ENCODE results near the gene USP46.

USP46 gene

GRCh38 chr4:52576326-52576725 lies 82.8 kb downstream of the USP46 start:
- Histone ChIP-seq H3K9me3 (ENCODE audit: control insufficient read depth, low read length) (peaks cover 3% of the 10 kb centered on the region), H3K27ac (ENCODE audit: low read depth, low read length, severe bottlenecking) (no peak overlapping the region), H3K4me3 (ENCODE audit: extremely low read depth, insufficient read depth, low read length, poor library complexity, severe bottlenecking) (no peak overlapping the region), H3K36me3 (ENCODE audit: control insufficient read depth, insufficient read depth, low read length) (no peaks in the 10 kb centered on the region), H3K4me1 (ENCODE audit: control insufficient read depth, insufficient read depth, low read length, poor library complexity, severe bottlenecking) (no peaks in the 10 kb centered on the region)
- WGBS, 2 experiments (ENCODE audit: insufficient coverage in 2 of 2): 97% methylated on average over 4 of the region's 7 CpGs; no CpG with 5 or more reads in 1 of the 2 experiments

- WGBS, 2 experiments (ENCODE audit: insufficient coverage in 2 of 2): no CpG with 5 or more reads among the region's 1 CpG
- peaks cover 3% of the 10 kb centered on the region for H3K9me3 ChIP-seq (ENCODE audit: control insufficient read depth, low read length)
- H3K4me1 ChIP-seq (ENCODE audit: control insufficient read depth, insufficient read depth, low read length, poor library complexity, severe bottlenecking): no peaks in the 10 kb centered on the region
- no peak overlapping the region for H3K4me3 ChIP-seq (ENCODE audit: extremely low read depth, insufficient read depth, low read length, poor library complexity, severe bottlenecking)
- H3K36me3 ChIP-seq (ENCODE audit: control insufficient read depth, insufficient read depth, low read length): no peaks in the 10 kb centered on the region
- H3K27ac ChIP-seq (ENCODE audit: low read depth, low read length, severe bottlenecking): no peak overlapping the region
These were observed 83.7 kb downstream of the USP46 start for GRCh38 chr4:52575406-52575805.

DNA sequence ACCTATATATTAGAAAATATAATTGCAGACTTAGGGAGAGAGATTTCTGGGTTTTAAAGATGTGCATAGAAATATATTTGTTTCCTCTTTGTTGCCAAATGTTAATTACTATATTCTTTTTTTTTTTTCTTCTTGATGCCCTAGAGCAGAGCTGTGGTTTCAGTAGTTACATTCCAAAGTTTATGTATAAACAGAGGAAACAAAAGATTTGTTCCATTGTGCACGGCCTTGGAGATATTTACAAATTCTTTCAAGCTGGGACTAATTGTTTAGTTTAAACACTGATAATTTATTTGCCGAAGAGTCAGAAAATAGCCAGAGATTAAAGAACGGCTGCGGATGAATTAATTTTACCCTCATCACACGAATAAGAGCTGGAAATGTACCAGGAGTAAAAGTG lies 85.1 kb downstream of the USP46 start:
- Histone ChIP-seq H3K36me3 (ENCODE audit: control insufficient read depth, insufficient read depth, low read length) (no peaks in the 10 kb centered on the region), H3K4me1 (ENCODE audit: control insufficient read depth, insufficient read depth, low read length, poor library complexity, severe bottlenecking) (no peaks in the 10 kb centered on the region), H3K4me3 (ENCODE audit: extremely low read depth, insufficient read depth, low read length, poor library complexity, severe bottlenecking) (no peak overlapping the region), H3K9me3 (ENCODE audit: control insufficient read depth, low read length) (peaks cover 3% of the 10 kb centered on the region), H3K27ac (ENCODE audit: low read depth, low read length, severe bottlenecking) (no peak overlapping the region)
- 75% methylated on average over 1 of the region's 5 CpGs; no CpG with 5 or more reads in 1 of the 2 experiments for WGBS, 2 experiments (ENCODE audit: insufficient coverage in 2 of 2)

DNA sequence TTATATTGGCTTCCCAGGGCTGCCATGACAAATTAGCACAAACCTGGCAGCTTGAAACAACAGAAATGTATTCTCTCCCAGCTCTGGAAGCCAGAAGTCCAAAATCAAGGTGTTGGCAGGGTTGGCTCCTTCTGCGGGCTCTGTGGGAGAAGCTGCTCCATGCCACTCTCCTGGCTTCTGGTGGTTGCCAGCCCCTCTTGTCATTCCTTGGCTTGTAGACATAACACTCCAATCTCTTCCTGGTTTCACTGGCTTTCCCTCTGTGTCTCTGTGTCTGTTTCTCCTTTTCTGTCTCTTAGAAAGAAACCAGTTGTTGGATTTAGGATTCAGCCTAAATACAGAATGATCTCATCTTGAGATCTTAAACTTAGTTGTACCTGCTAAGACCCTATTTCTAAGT lies 85.5 kb downstream of the USP46 start:
- 100% methylated on average over 1 of the region's 1 CpG; no CpG with 5 or more reads in 1 of the 2 experiments for WGBS, 2 experiments (ENCODE audit: insufficient coverage in 2 of 2)
- H3K36me3 ChIP-seq (ENCODE audit: control insufficient read depth, insufficient read depth, low read length): no peaks in the 10 kb centered on the region
- H3K4me3 ChIP-seq (ENCODE audit: extremely low read depth, insufficient read depth, low read length, poor library complexity, severe bottlenecking): no peak overlapping the region
- H3K9me3 ChIP-seq (ENCODE audit: control insufficient read depth, low read length): peaks cover 3% of the 10 kb centered on the region
- no peak overlapping the region for H3K27ac ChIP-seq (ENCODE audit: low read depth, low read length, severe bottlenecking)
- H3K4me1 ChIP-seq (ENCODE audit: control insufficient read depth, insufficient read depth, low read length, poor library complexity, severe bottlenecking): no peaks in the 10 kb centered on the region

DNA sequence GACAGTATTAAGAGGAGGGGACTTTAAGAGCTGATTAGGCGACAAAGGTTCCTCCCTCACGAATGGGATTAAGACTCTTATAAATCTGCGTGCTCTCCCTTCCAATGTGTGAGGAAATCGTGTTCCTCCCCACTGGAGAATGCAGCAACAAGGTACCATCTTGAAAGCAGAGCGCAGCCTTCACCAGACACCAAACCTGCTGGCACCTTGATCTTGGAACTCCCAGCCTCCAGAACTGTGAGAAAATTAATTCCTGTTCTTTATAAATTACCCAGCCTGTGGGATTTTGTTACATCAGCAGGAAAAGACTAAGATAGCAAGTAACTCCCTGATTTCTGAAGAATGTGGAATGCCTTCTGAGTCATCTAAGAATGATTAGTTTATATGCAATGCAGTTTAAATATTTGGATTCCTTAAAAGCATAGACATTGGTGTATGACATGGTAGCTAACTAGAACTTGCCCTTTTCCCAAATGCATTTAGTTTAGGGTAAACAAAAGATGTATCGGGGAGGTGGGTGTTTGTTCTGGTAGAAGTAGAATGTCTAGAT lies 86.1 kb downstream of the USP46 start:
- no peaks in the 10 kb centered on the region for H3K36me3 ChIP-seq (ENCODE audit: control insufficient read depth, insufficient read depth, low read length)
- 87 to 88% methylated on average over 4 of the region's 6 CpGs for WGBS, 2 experiments (ENCODE audit: insufficient coverage in 2 of 2)
- no peak overlapping the region for H3K4me3 ChIP-seq (ENCODE audit: extremely low read depth, insufficient read depth, low read length, poor library complexity, severe bottlenecking)
- no peaks in the 10 kb centered on the region for H3K4me1 ChIP-seq (ENCODE audit: control insufficient read depth, insufficient read depth, low read length, poor library complexity, severe bottlenecking)
- no peak overlapping the region for H3K27ac ChIP-seq (ENCODE audit: low read depth, low read length, severe bottlenecking)
- peaks cover 3% of the 10 kb centered on the region for H3K9me3 ChIP-seq (ENCODE audit: control insufficient read depth, low read length)

DNA sequence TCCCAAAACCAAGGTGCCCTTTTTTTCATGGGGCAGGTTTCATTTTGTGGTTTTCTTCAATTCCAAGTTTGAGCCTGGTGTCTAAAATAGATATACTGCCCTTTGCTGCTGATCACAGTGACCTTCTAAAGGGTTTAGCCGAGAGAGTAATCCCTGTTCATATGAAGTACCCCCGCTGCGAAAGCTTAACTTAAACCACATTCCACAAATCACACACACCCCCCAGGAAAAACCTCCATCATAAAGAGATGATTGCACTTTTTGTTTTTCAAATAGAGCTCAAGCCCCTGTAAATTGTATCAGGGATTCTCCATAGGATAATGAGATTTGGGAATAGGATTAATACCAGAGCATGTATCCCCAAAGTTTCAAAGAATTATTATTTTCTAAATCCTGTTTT lies 90.8 kb downstream of the USP46 start:
- no peak overlapping the region for H3K4me3 ChIP-seq (ENCODE audit: extremely low read depth, insufficient read depth, low read length, poor library complexity, severe bottlenecking)
- 80% methylated on average over 1 of the region's 3 CpGs; no CpG with 5 or more reads in 1 of the 2 experiments for WGBS, 2 experiments (ENCODE audit: insufficient coverage in 2 of 2)
- H3K36me3 ChIP-seq (ENCODE audit: control insufficient read depth, insufficient read depth, low read length): no peaks in the 10 kb centered on the region
- H3K4me1 ChIP-seq (ENCODE audit: control insufficient read depth, insufficient read depth, low read length, poor library complexity, severe bottlenecking): no peaks in the 10 kb centered on the region
- no peak overlapping the region for H3K27ac ChIP-seq (ENCODE audit: low read depth, low read length, severe bottlenecking)
- H3K9me3 ChIP-seq (ENCODE audit: control insufficient read depth, low read length): peaks cover 3% of the 10 kb centered on the region

GRCh38 chr4:52566136-52567031 lies 92.7 kb downstream of the USP46 start:
- WGBS, 2 experiments (ENCODE audit: insufficient coverage in 2 of 2): 60 to 100% methylated on average over 1 of the region's 2 CpGs
- H3K27ac ChIP-seq (ENCODE audit: low read depth, low read length, severe bottlenecking): no peak overlapping the region
- H3K36me3 ChIP-seq (ENCODE audit: control insufficient read depth, insufficient read depth, low read length): no peaks in the 10 kb centered on the region
- H3K4me3 ChIP-seq (ENCODE audit: extremely low read depth, insufficient read depth, low read length, poor library complexity, severe bottlenecking): no peak overlapping the region
- no peaks in the 10 kb centered on the region for H3K4me1 ChIP-seq (ENCODE audit: control insufficient read depth, insufficient read depth, low read length, poor library complexity, severe bottlenecking)
- H3K9me3 ChIP-seq (ENCODE audit: control insufficient read depth, low read length): no peaks in the 10 kb centered on the region

DNA sequence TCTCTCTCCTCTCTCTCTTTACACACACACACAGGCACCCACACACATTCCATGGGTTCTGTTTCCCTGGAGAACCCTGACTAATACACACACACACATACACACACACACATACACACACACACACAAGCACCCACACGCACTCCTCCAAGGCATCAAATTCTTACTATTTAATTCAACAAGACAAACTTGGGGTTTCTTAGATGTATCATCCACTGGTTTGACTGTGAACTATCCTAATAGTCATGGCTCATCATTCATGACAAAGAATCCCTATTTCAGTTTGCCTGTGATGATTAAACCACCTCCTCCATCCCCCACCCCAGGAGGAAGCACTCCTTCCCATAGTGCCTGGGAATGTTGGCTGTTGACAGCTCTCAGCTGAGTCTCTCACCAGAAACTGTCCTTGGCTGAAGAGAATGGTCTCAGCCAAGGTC lies 98.2 kb downstream of the USP46 start:
- Histone ChIP-seq H3K27ac (ENCODE audit: low read depth, low read length, severe bottlenecking) (no peak overlapping the region), H3K4me1 (ENCODE audit: control insufficient read depth, insufficient read depth, low read length, poor library complexity, severe bottlenecking) (no peaks in the 10 kb centered on the region), H3K36me3 (ENCODE audit: control insufficient read depth, insufficient read depth, low read length) (no peaks in the 10 kb centered on the region), H3K9me3 (ENCODE audit: control insufficient read depth, low read length) (peaks cover 5% of the 10 kb centered on the region), H3K4me3 (ENCODE audit: extremely low read depth, insufficient read depth, low read length, poor library complexity, severe bottlenecking) (no peak overlapping the region)
- WGBS, 2 experiments (ENCODE audit: insufficient coverage in 2 of 2): 100% methylated on average over 1 of the region's 1 CpG

DNA sequence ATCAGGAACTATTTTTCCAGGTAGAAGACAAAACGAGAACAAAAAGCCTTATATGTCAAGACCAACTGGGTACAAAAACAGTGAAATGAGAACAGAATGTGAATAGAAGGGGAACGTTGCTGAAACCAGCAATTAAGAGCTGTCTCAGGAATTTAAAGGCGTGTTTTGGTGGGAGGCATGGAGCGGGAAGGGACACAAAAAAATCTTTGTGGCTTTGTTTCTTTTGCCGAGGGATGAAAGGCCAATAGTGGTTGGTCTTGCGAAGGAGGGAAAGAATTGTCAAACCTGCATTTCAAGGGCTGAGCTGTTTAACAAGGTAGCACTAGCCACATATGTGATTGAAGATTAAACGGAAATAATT lies 103.8 kb downstream of the USP46 start:
- 61 to 69% methylated on average over 6 to 7 of the region's 7 CpGs for WGBS, 2 experiments (ENCODE audit: insufficient coverage in 2 of 2)
- Histone ChIP-seq H3K4me3 (ENCODE audit: extremely low read depth, insufficient read depth, low read length, poor library complexity, severe bottlenecking) (no peak overlapping the region), H3K9me3 (ENCODE audit: control insufficient read depth, low read length) (peaks cover 5% of the 10 kb centered on the region), H3K4me1 (ENCODE audit: control insufficient read depth, insufficient read depth, low read length, poor library complexity, severe bottlenecking) (peaks cover 3% of the 10 kb centered on the region), H3K36me3 (ENCODE audit: control insufficient read depth, insufficient read depth, low read length) (no peaks in the 10 kb centered on the region), H3K27ac (ENCODE audit: low read depth, low read length, severe bottlenecking) (peak overlapping the region; percentile 43)

- Histone ChIP-seq H3K4me3 (ENCODE audit: extremely low read depth, insufficient read depth, low read length, poor library complexity, severe bottlenecking) (no peak overlapping the region), H3K9me3 (ENCODE audit: control insufficient read depth, low read length) (peaks cover 5% of the 10 kb centered on the region), H3K27ac (ENCODE audit: low read depth, low read length, severe bottlenecking) (peak overlapping the region; percentile 43), H3K36me3 (ENCODE audit: control insufficient read depth, insufficient read depth, low read length) (no peaks in the 10 kb centered on the region), H3K4me1 (ENCODE audit: control insufficient read depth, insufficient read depth, low read length, poor library complexity, severe bottlenecking) (peaks cover 3% of the 10 kb centered on the region)
- 84 to 90% methylated on average over 2 to 3 of the region's 5 CpGs for WGBS, 2 experiments (ENCODE audit: insufficient coverage in 2 of 2)
These were observed 104.3 kb downstream of the USP46 start for GRCh38 chr4:52554612-52555355.

Data from mesodermal cell (in vitro differentiated cells).